HEK293 (cell line): ENCODE results near the gene SAP130.

Experiments
- CTCF ChIP-seq: fragments of 450-650 bp; formaldehyde crosslinking; IDR thresholded peaks from 2 replicates; pipeline ENCODE4 v1.5.1; 2016; ENCODE audit warnings: missing biosample characterization, missing genetic modification characterization
- EGR2 ChIP-seq: fragments of 450-650 bp; formaldehyde crosslinking; IDR thresholded peaks from 2 replicates; pipeline ENCODE4 v1.5.1; 2016; ENCODE audit warnings: low read depth, missing biosample characterization, missing genetic modification characterization
- OSR2 ChIP-seq: fragments of 450-650 bp; formaldehyde crosslinking; IDR thresholded peaks from 2 replicates; pipeline ENCODE4 v1.5.1; 2016; ENCODE audit warnings: missing biosample characterization, missing genetic modification characterization
- PRDM10 ChIP-seq: fragments of 450-650 bp; formaldehyde crosslinking; IDR thresholded peaks from 2 replicates; pipeline ENCODE4 v1.5.1; 2016; ENCODE audit warnings: missing biosample characterization, missing genetic modification characterization
- TCF7L2 ChIP-seq: IDR thresholded peaks from 2 replicates; pipeline ENCODE4 v1.6.1; 2011; ENCODE audit warnings: low read depth, mild to moderate bottlenecking, inconsistent platforms, low read length, moderate library complexity, borderline replicate concordance
- ZBTB48 ChIP-seq: fragments of 450-650 bp; formaldehyde crosslinking; IDR thresholded peaks from 2 replicates; pipeline ENCODE4 v1.5.1; 2016; ENCODE audit warnings: missing biosample characterization, missing genetic modification characterization
- ZBTB49 ChIP-seq: fragments of 450-650 bp; formaldehyde crosslinking; IDR thresholded peaks from 2 replicates; pipeline ENCODE4 v1.5.1; 2016; ENCODE audit warnings: missing biosample characterization, missing genetic modification characterization, low read depth
- ZNF16 ChIP-seq: fragments of 450-650 bp; formaldehyde crosslinking; IDR thresholded peaks from 2 replicates; pipeline ENCODE4 v1.5.1; 2016; ENCODE audit warnings: low read depth, missing biosample characterization, missing genetic modification characterization
- ZNF274 ChIP-seq, 2 experiments: fragments of 200-500 bp in 1 of 2; fragments of 450-650 bp in 1 of 2; sonication (Bioruptor generic) in 1 of 2; formaldehyde crosslinking in 1 of 2; IDR thresholded peaks; 2 replicates each; pipeline versions ENCODE4 v1.5.1 to v1.6.1; 2014 to 2016; ENCODE audit warnings: borderline replicate concordance in 1 of 2, inconsistent platforms in 1 of 2, low read length in 1 of 2, missing biosample characterization in 1 of 2, missing genetic modification characterization in 1 of 2
- ZNF423 ChIP-seq: fragments of 450-650 bp; formaldehyde crosslinking; IDR thresholded peaks from 2 replicates; pipeline ENCODE4 v1.5.1; 2016; ENCODE audit warnings: missing biosample characterization, missing genetic modification characterization
- ZNF629 ChIP-seq: fragments of 450-650 bp; formaldehyde crosslinking; IDR thresholded peaks from 2 replicates; pipeline ENCODE4 v1.5.1; 2017; ENCODE audit warnings: missing biosample characterization, missing genetic modification characterization
- ZNF704 ChIP-seq: fragments of 450-650 bp; formaldehyde crosslinking; IDR thresholded peaks from 2 replicates; pipeline ENCODE4 v1.5.1; 2016; ENCODE audit warnings: missing biosample characterization, missing genetic modification characterization

- no peak for TF ChIP-seq ZNF16 (tag by site-specific recombination)
- no peak for TF ChIP-seq TCF7L2
- TF ChIP-seq EGR2 (tag by site-specific recombination), result no peak
- TF ChIP-seq ZBTB48, result no peak
- no peak for TF ChIP-seq ZNF423 (tag by site-specific recombination)
- no peak for TF ChIP-seq CTCF (tag by site-specific recombination)
- no peak for TF ChIP-seq OSR2
- TF ChIP-seq ZBTB49 (tag by site-specific recombination), result no peak
- TF ChIP-seq PRDM10 (tag by site-specific recombination), result no peak
- TF ChIP-seq ZNF629 (tag by site-specific recombination), result no peak
- no peak for TF ChIP-seq ZNF704 (tag by site-specific recombination)
- TF ChIP-seq ZNF274 (IDR thresholded peaks at IDR 0.05; ENCODE audit: low read length), result no peak
- TF ChIP-seq ZNF274 (tag by site-specific recombination; IDR thresholded peaks at IDR 0.05; ENCODE audit: borderline replicate concordance), result no peak
These were observed 10.3 kb downstream of the SAP130 start for GRCh38 chr2:128017561-128017960.
